Bronchial epithelial cell (primary cell): ENCODE measurements around the gene ABCA7. TPM values are rescaled to one million over a fixed set of nuclear protein-coding genes. Genes with fewer than 3 reads are reported as not detected.

Experiments
- DNase-seq: peaks from one replicate; pipeline ENCODE4 v3.0.0-alpha.2; 2010; ENCODE audit warnings: low read depth
- FAIRE-seq: peaks from 2 replicates; lab custom pipeline; 2011; peaks lifted over from hg19 to GRCh38; lab: Jason Lieb, UNC
- H3K27me3 ChIP-seq: 2 replicates; pipeline ENCODE4 v1.5.1; 2011; ENCODE audit warnings: low read length; ENCODE audit not compliant: control insufficient read depth, insufficient read depth
- H3K36me3 ChIP-seq: 2 replicates; pipeline ENCODE4 v1.5.1; 2011; ENCODE audit warnings: low read length; ENCODE audit not compliant: control insufficient read depth, insufficient read depth
- H3K4me3 ChIP-seq: 2 replicates; pipeline ENCODE4 v1.5.1; 2011; ENCODE audit warnings: mild to moderate bottlenecking, low read depth, low read length, control low read depth
- CTCF ChIP-seq: IDR thresholded peaks from 2 replicates; pipeline ENCODE4 v1.5.1; 2011; ENCODE audit warnings: mild to moderate bottlenecking, moderate library complexity, low read length, control low read depth, inconsistent platforms; ENCODE audit not compliant: insufficient read depth, severe bottlenecking
- total RNA-seq: library from RNA; depleted of rRNA; stranded (reverse); fragments of >200 nt; gene quantifications from 2 replicates; pipeline ENCODE4 v1.2.1, GENCODE V29; 2014

The ABCA7 gene
- total RNA-seq, 1 donor from 2014 or later, result 6.8 TPM

GRCh38 chr19:1015061-1015781 is 24.7 kb upstream of the ABCA7 start:
- no peak for FAIRE-seq
- peaks cover 39% of the 10 kb centered on the region for H3K36me3 ChIP-seq

GRCh38 chr19:1015782-1016646 is 23.9 kb upstream of the ABCA7 start:
- FAIRE-seq, result no peak
- H3K36me3 ChIP-seq, result peaks cover 35% of the 10 kb centered on the region

More at GRCh38 chr19:1015061-1015781, 24.7 kb upstream of the ABCA7 start:
- H3K27me3 ChIP-seq, result no peaks in the 10 kb centered on the region
- no peak for DNase-seq
- H3K4me3 ChIP-seq, result no peak overlapping the region
- TF ChIP-seq CTCF, result no peak

GRCh38 chr19:1016647-1017114 is 23.2 kb upstream of the ABCA7 start:
- FAIRE-seq (peak; percentile 92), DNase-seq (peak; percentile 74)
- no peaks in the 10 kb centered on the region for H3K27me3 ChIP-seq
- H3K4me3 ChIP-seq, result no peak overlapping the region
- no peak for TF ChIP-seq CTCF
- H3K36me3 ChIP-seq, result peaks cover 35% of the 10 kb centered on the region

More at GRCh38 chr19:1015782-1016646, 23.9 kb upstream of the ABCA7 start:
- H3K27me3 ChIP-seq, result no peaks in the 10 kb centered on the region
- TF ChIP-seq CTCF, result no peak
- H3K4me3 ChIP-seq, result no peak overlapping the region
- no peak for DNase-seq

- no peak for TF ChIP-seq CTCF
- FAIRE-seq (peak; percentile 18), DNase-seq (peak; percentile 66)
- Histone ChIP-seq H3K27me3 (no peaks in the 10 kb centered on the region), H3K4me3 (peak overlapping the region; percentile 11), H3K36me3 (peaks cover 31% of the 10 kb centered on the region)
Observed at GRCh38 chr19:1017115-1017905, 22.6 kb upstream of the ABCA7 start.

GRCh38 chr19:1017906-1018305 is 22.0 kb upstream of the ABCA7 start:
- Histone ChIP-seq H3K36me3 (peaks cover 28% of the 10 kb centered on the region), H3K27me3 (no peaks in the 10 kb centered on the region), H3K4me3 (no peak overlapping the region)
- TF ChIP-seq CTCF, result no peak
- FAIRE-seq, result no peak
- no peak for DNase-seq
